ENCODE measurements around the gene GPR50. TPM values are rescaled to one million over a fixed set of nuclear protein-coding genes. Genes with fewer than 3 reads are reported as not detected.

The GPR50 gene
- total and polyA plus RNA-seq, 2 donors (not counting 1 experiment from before 2014, with no cell fraction given): not detected

DNA sequence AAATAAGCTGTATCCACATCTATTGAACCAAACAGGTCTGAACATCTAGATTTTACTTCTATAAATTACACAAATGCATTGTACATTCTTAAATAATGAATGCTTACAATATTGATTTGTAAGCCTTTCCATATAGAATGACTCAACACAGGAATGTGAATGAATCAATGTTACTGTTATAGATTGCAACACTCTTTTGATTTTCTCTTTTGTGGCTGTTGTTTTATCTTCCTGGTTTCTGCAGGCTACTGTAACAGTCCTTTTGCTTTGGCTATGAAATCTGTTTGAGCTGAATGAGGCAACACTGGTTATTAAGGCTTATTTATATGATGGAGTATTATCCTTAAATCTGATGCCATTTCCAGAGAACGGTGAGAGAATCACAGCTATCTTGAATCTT is 49.5 kb downstream of the GPR50 start:
- no peak overlapping the region for H3K4me3 ChIP-seq (ENCODE audit: control extremely low read depth in 1 of 5, extremely low read depth in 1 of 5, insufficient read depth in 1 of 5, low read depth in 2 of 5, low read length in 4 of 5)
- no peaks in the 10 kb centered on the region for H3K4me1 ChIP-seq (ENCODE audit: control insufficient read depth in 2 of 2, insufficient read depth in 2 of 2, low read length in 2 of 2)
- no peak overlapping the region for H3K27ac ChIP-seq (ENCODE audit: low read length in 2 of 2)
- intact Hi-C loops (cut with micrococcal nuclease): no loop called here
- Mint-ChIP-seq H3K9me3 (ENCODE audit: insufficient read depth) (no peaks in the 10 kb centered on the region), H3K27ac (no peak overlapping the region), H3K27me3 (peaks cover 11% of the 10 kb centered on the region), H3K4me1 (no peaks in the 10 kb centered on the region), H3K4me3 (no peak overlapping the region)
- CTCF ChIA-PET: no interaction called here
- POLR2A ChIA-PET: no interaction called here
- ATAC-seq (ENCODE audit: low read depth): no peak
- H3K36me3 ChIP-seq (replicated peaks in 1 of 2; ENCODE audit: control extremely low read depth in 1 of 2, control insufficient read depth in 1 of 2, extremely low read depth in 1 of 2, insufficient read depth in 2 of 2, low read length in 1 of 2): no peaks in the 10 kb centered on the region
- no peak for DNase-seq
- no peak overlapping the region for H2AFZ ChIP-seq (ENCODE audit: insufficient read depth, low read depth, low read length, poor library complexity, severe bottlenecking)
- H3K79me2 ChIP-seq (ENCODE audit: control insufficient read depth, insufficient read depth, low read length): no peaks in the 10 kb centered on the region
- TF ChIP-seq, protein P1, sequence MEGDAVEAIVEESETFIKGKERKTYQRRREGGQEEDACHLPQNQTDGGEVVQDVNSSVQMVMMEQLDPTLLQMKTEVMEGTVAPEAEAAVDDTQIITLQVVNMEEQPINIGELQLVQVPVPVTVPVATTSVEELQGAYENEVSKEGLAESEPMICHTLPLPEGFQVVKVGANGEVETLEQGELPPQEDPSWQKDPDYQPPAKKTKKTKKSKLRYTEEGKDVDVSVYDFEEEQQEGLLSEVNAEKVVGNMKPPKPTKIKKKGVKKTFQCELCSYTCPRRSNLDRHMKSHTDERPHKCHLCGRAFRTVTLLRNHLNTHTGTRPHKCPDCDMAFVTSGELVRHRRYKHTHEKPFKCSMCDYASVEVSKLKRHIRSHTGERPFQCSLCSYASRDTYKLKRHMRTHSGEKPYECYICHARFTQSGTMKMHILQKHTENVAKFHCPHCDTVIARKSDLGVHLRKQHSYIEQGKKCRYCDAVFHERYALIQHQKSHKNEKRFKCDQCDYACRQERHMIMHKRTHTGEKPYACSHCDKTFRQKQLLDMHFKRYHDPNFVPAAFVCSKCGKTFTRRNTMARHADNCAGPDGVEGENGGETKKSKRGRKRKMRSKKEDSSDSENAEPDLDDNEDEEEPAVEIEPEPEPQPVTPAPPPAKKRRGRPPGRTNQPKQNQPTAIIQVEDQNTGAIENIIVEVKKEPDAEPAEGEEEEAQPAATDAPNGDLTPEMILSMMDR (IDR thresholded peaks at IDR 0.05): no peak
- no peak for TF ChIP-seq EZH2 (IDR thresholded peaks at IDR 0.05; ENCODE audit: borderline replicate concordance, insufficient read depth, low read depth, low read length, poor library complexity, severe bottlenecking)
- WGBS (ENCODE audit: insufficient coverage): no CpG with 5 or more reads among the region's 1 CpG
- no peaks in the 10 kb centered on the region for H3K9me3 ChIP-seq (ENCODE audit: control extremely low read depth in 1 of 3, control insufficient read depth in 2 of 3, insufficient read depth in 1 of 3, low read length in 2 of 3)
- H3K27me3 ChIP-seq (replicated peaks in 1 of 4; ENCODE audit: control extremely low read depth in 1 of 4, control insufficient read depth in 3 of 4, insufficient read depth in 4 of 4, low read length in 3 of 4): no peaks in the 10 kb centered on the region
- no peak overlapping the region for H3K4me2 ChIP-seq (replicated peaks; ENCODE audit: low read depth, low read length, poor library complexity, severe bottlenecking)
- no peak overlapping the region for H3K9ac ChIP-seq (ENCODE audit: low read length)
- no peaks in the 10 kb centered on the region for H4K20me1 ChIP-seq (ENCODE audit: control insufficient read depth, insufficient read depth, low read length, poor library complexity, severe bottlenecking)

DNA sequence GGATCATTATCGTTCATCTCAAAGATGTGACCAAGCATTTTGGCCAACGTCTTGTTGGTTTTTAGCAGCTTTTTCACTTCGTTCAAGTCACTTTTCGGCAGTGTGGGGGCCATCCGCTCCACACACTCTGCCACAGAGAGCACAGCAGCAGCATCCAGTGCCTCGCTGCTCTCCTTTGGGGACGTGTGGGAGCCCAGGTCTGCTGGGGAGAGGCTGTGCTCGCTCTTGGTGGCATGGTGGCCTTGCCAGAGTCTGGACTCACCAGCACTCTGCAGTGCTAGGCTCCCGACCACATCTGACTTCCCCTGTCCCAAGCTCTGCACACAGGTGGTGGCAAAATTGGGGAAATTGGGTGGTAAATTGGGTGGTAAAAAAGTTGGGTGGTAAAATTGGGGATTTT is 50.6 kb downstream of the GPR50 start:
- WGBS (ENCODE audit: insufficient coverage): 100% methylated on average over 3 of the region's 9 CpGs
- no peaks in the 10 kb centered on the region for H3K9me3 Mint-ChIP-seq (ENCODE audit: insufficient read depth)
- H3K27me3 ChIP-seq (replicated peaks in 1 of 4; ENCODE audit: control extremely low read depth in 1 of 4, control insufficient read depth in 3 of 4, insufficient read depth in 4 of 4, low read length in 3 of 4): no peaks in the 10 kb centered on the region
- H3K4me1 Mint-ChIP-seq: no peaks in the 10 kb centered on the region
- H3K27ac ChIP-seq (ENCODE audit: low read length in 2 of 2): no peak overlapping the region
- H3K4me2 ChIP-seq (replicated peaks; ENCODE audit: low read depth, low read length, poor library complexity, severe bottlenecking): no peak overlapping the region
- no peak overlapping the region for H3K27ac Mint-ChIP-seq
- peaks cover 11% of the 10 kb centered on the region for H3K27me3 Mint-ChIP-seq
- no peak for DNase-seq
- H3K79me2 ChIP-seq (ENCODE audit: control insufficient read depth, insufficient read depth, low read length): no peaks in the 10 kb centered on the region
- intact Hi-C loops (cut with micrococcal nuclease): no loop called here
- H3K36me3 ChIP-seq (replicated peaks in 1 of 2; ENCODE audit: control extremely low read depth in 1 of 2, control insufficient read depth in 1 of 2, extremely low read depth in 1 of 2, insufficient read depth in 2 of 2, low read length in 1 of 2): no peaks in the 10 kb centered on the region
- CTCF ChIA-PET: no interaction called here
- no peak overlapping the region for H3K4me3 Mint-ChIP-seq
- H4K20me1 ChIP-seq (ENCODE audit: control insufficient read depth, insufficient read depth, low read length, poor library complexity, severe bottlenecking): no peaks in the 10 kb centered on the region
- TF ChIP-seq, protein P1 (IDR thresholded peaks at IDR 0.05): no peak
- no peak for TF ChIP-seq EZH2 (IDR thresholded peaks at IDR 0.05; ENCODE audit: borderline replicate concordance, insufficient read depth, low read depth, low read length, poor library complexity, severe bottlenecking)
- H3K4me3 ChIP-seq (ENCODE audit: control extremely low read depth in 1 of 5, extremely low read depth in 1 of 5, insufficient read depth in 1 of 5, low read depth in 2 of 5, low read length in 4 of 5): no peak overlapping the region
- ATAC-seq (ENCODE audit: low read depth): no peak
- H3K9me3 ChIP-seq (ENCODE audit: control extremely low read depth in 1 of 3, control insufficient read depth in 2 of 3, insufficient read depth in 1 of 3, low read length in 2 of 3): no peaks in the 10 kb centered on the region
- H3K9ac ChIP-seq (ENCODE audit: low read length): no peak overlapping the region
- H3K4me1 ChIP-seq (ENCODE audit: control insufficient read depth in 2 of 2, insufficient read depth in 2 of 2, low read length in 2 of 2): no peaks in the 10 kb centered on the region
- POLR2A ChIA-PET: no interaction called here
- H2AFZ ChIP-seq (ENCODE audit: insufficient read depth, low read depth, low read length, poor library complexity, severe bottlenecking): no peak overlapping the region

All from B cell (primary cell).